ENCODE results near the gene COX4I2.
"Not testable (repeated sequence)": the region's sequence is repeated elsewhere in the genome, so short reads cannot be mapped to it uniquely, and the experiment has no call there.

The COX4I2 gene

DNA sequence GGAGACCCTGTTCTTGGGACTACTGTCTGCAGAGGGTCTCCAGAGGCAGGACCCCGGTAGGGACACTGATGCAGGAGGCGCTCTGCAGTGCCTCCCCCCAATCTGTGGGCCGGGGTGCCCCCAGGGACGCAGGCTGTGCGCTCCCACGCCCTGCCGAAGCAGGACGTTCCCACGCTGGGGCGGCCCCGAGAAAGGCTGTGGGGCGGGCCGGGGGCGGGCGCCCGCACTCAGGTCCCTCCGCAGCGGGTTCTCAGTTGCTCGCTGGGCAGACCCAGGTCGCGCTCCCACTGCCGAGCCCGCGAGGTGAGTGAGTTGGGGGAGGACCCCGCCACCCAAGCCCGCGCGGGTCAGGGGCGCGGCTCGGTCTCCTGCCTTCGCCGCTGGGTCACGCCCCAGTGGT lies at the start of gene COX4I2:
Gene COX4I2 (plus strand): TSS at position 253 of the 400 bp plus-strand sequence. CDS start 1,106 bp downstream, outside the sequence.
- no peak within 1 kb of the TSS for H3K27ac Mint-ChIP-seq
- H3K27me3 Mint-ChIP-seq, result peaks cover 34% of the 10 kb centered on the region
- no peaks in the 10 kb centered on the region for H3K36me3 Mint-ChIP-seq
- peaks cover under 1% of the 10 kb centered on the region for H3K4me1 Mint-ChIP-seq
- H3K9me3 Mint-ChIP-seq, result no peaks in the 10 kb centered on the region
- peak within 1 kb of the TSS; percentile 30 for H3K4me3 Mint-ChIP-seq
- peak; percentile 51 for ATAC-seq

- peaks cover 14% of the 10 kb centered on the region for H3K4me1 Mint-ChIP-seq
- no peak overlapping the region for H3K27ac Mint-ChIP-seq
- H3K36me3 Mint-ChIP-seq, result no peaks in the 10 kb centered on the region
- ATAC-seq, result no peak
- no peak overlapping the region for H3K4me3 Mint-ChIP-seq
- H3K9me3 Mint-ChIP-seq, result no peaks in the 10 kb centered on the region
- H3K27me3 Mint-ChIP-seq, result peaks cover 44% of the 10 kb centered on the region
Measured at GRCh38 chr20:31590717-31591225, 46.9 kb upstream of the COX4I2 start.

DNA sequence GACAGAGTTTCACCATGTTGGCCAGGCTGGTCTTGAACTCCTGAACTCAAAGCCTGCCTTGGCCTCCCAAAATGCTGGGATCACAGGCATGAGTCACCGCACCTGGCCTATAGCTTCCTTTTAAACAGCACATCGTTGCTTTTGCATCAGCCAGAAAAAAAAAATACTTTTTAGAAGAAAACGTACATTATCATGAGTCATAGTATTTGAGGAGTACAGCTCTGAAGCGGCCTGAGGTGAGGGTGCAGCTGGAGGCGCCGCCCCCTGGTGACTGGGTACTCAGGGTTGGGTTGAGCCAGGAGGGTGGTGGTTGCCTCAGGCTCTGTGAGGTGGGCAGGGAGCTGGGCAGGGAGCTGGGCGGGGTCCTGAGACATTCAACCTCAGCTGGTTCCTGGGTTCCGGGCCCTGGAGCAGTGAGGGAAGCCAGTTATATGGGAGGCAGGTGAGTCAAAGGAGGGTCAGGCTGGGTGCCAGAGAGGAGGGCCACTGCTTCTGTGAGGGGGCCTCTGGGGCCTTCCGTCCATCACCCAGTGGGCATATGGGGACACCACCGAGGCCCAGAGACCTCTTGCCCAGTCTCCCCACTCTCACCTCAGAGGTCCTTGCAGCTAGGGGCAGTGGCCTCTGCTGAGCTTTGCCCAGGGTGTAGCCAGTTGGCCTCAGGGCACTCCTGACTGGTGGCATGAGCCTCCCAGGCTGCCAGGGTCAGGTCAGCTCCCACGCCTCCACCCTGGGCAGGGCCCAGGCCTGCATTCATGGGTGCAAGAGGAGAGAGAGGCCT lies 44.3 kb upstream of the COX4I2 start:
- Mint-ChIP-seq H3K27ac (no peak overlapping the region), H3K4me1 (peaks cover 9% of the 10 kb centered on the region), H3K36me3 (no peaks in the 10 kb centered on the region), H3K27me3 (peaks cover 42% of the 10 kb centered on the region), H3K9me3 (no peaks in the 10 kb centered on the region), H3K4me3 (no peak overlapping the region)
- ATAC-seq, result no peak

- Mint-ChIP-seq H3K36me3 (no peaks in the 10 kb centered on the region), H3K27ac (no peak overlapping the region), H3K9me3 (no peaks in the 10 kb centered on the region), H3K27me3 (peaks cover 35% of the 10 kb centered on the region), H3K4me1 (peaks cover 6% of the 10 kb centered on the region), H3K4me3 (no peak overlapping the region)
- no peak for ATAC-seq
Measured at GRCh38 chr20:31594002-31594557, 43.6 kb upstream of the COX4I2 start.

GRCh38 chr20:31594558-31595379 lies 42.9 kb upstream of the COX4I2 start:
- Mint-ChIP-seq H3K9me3 (no peaks in the 10 kb centered on the region), H3K36me3 (no peaks in the 10 kb centered on the region), H3K27ac (no peak overlapping the region), H3K4me3 (no peak overlapping the region), H3K27me3 (peaks cover 34% of the 10 kb centered on the region), H3K4me1 (peaks cover 6% of the 10 kb centered on the region)
- no peak for ATAC-seq

- Mint-ChIP-seq H3K4me3 (no peak overlapping the region), H3K9me3 (no peaks in the 10 kb centered on the region)
Measured at GRCh38 chr20:31595380-31595653, 42.4 kb upstream of the COX4I2 start.

GRCh38 chr20:31595654-31596411 lies 41.9 kb upstream of the COX4I2 start:
- no peak for ATAC-seq
- Mint-ChIP-seq H3K27me3 (peaks cover 45% of the 10 kb centered on the region), H3K27ac (no peak overlapping the region), H3K4me3 (no peak overlapping the region), H3K9me3 (no peaks in the 10 kb centered on the region), H3K36me3 (no peaks in the 10 kb centered on the region), H3K4me1 (peaks cover 6% of the 10 kb centered on the region)

More at GRCh38 chr20:31595380-31595653, 42.4 kb upstream of the COX4I2 start:
- H3K36me3 Mint-ChIP-seq, result no peaks in the 10 kb centered on the region
- no peak overlapping the region for H3K27ac Mint-ChIP-seq
- peaks cover 40% of the 10 kb centered on the region for H3K27me3 Mint-ChIP-seq
- peaks cover 6% of the 10 kb centered on the region for H3K4me1 Mint-ChIP-seq
- ATAC-seq, result no peak

GRCh38 chr20:31596412-31596715 lies 41.3 kb upstream of the COX4I2 start:
- H3K27me3 Mint-ChIP-seq, result peaks cover 50% of the 10 kb centered on the region
- H3K4me1 Mint-ChIP-seq, ATAC-seq, H3K9me3 Mint-ChIP-seq, H3K27ac Mint-ChIP-seq, H3K36me3 Mint-ChIP-seq, H3K4me3 Mint-ChIP-seq: not testable (repeated sequence)

GRCh38 chr20:31596831-31597480 lies 40.8 kb upstream of the COX4I2 start:
- Mint-ChIP-seq H3K36me3 (no peaks in the 10 kb centered on the region), H3K9me3 (no peaks in the 10 kb centered on the region), H3K4me3 (no peak overlapping the region), H3K27ac (no peak overlapping the region), H3K4me1 (peaks cover 6% of the 10 kb centered on the region), H3K27me3 (peaks cover 54% of the 10 kb centered on the region)
- no peak for ATAC-seq

DNA sequence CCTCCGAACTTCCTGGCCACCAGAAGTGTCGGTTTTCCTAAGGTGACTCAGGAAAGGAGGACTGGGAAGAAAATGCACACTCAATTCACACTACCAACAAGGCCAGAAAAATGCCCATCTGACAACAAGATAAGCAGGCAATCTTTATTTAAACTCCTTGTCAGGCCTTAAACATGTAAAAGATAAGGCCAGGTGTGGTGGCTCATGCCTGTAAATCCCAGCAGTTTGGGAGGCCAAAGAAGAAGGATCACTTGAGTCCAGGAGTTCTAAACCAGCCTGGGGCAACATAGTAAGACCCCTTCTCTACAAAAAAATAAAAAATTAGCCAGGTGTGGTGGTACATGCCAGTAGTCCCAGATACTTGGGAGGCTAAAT lies 40.2 kb upstream of the COX4I2 start:
- Mint-ChIP-seq H3K9me3 (no peaks in the 10 kb centered on the region), H3K4me3 (no peak overlapping the region), H3K36me3 (no peaks in the 10 kb centered on the region), H3K4me1 (peaks cover 7% of the 10 kb centered on the region), H3K27ac (no peak overlapping the region), H3K27me3 (peaks cover 59% of the 10 kb centered on the region)
- ATAC-seq, result no peak

DNA sequence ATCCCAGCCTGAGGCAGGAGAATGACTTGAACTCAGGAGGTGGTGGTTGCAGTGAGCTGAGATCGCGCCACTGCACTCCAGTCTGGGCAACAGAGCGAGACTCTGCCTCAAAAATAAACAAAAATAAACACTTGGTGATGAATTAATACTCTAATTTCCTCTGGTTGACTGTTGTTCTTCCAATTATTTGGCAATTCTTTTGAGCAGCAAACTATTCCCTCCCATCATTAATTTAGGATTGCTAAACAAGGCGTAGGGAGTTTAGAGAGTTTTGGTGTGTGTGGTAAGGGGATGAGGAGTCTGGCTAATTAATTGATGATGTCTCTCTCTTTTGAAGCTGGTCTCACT lies 35.3 kb upstream of the COX4I2 start:
- peaks cover 35% of the 10 kb centered on the region for H3K4me1 Mint-ChIP-seq
- no peak overlapping the region for H3K4me3 Mint-ChIP-seq
- peaks cover 57% of the 10 kb centered on the region for H3K27me3 Mint-ChIP-seq
- no peaks in the 10 kb centered on the region for H3K9me3 Mint-ChIP-seq
- no peaks in the 10 kb centered on the region for H3K36me3 Mint-ChIP-seq
- ATAC-seq, result no peak
- peak overlapping the region; percentile 52 for H3K27ac Mint-ChIP-seq

DNA sequence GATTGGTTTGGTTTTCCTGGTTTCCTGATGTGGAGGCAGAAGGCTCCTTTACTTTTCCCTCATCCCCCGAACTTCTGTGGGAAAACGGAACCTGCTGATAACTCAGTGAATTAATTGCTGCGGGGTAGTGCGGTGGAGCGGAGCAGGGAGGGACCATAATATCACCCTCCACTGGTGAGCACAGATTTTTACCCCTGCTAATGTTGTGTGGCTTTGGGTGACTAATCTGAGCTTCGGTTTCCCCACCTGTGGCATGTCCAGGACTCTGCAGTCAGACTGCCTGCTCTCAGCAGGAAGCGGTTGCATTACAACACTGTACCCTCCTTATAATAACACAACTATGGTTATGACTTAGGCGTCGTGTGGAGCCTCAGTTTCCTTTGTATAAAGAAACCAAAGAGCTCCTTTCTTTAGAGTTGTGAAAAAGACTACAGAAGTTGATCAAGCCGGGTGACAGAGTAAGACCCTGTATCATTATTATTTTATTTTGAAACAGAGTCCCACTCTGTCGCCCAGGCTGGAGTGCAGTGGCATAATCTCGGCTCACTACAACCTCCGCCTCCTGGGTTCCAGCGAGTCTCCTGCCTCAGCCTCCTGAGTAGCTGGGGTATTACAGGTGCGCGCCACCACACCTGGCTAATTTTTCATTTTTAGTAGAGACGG lies 34.8 kb upstream of the COX4I2 start:
- H3K9me3 Mint-ChIP-seq, result no peaks in the 10 kb centered on the region
- H3K4me3 Mint-ChIP-seq, result peak overlapping the region; percentile 30
- ATAC-seq, result peak; percentile 74
- H3K27ac Mint-ChIP-seq, result peak overlapping the region; percentile 52
- peaks cover 35% of the 10 kb centered on the region for H3K4me1 Mint-ChIP-seq
- no peaks in the 10 kb centered on the region for H3K36me3 Mint-ChIP-seq
- peaks cover 62% of the 10 kb centered on the region for H3K27me3 Mint-ChIP-seq

DNA sequence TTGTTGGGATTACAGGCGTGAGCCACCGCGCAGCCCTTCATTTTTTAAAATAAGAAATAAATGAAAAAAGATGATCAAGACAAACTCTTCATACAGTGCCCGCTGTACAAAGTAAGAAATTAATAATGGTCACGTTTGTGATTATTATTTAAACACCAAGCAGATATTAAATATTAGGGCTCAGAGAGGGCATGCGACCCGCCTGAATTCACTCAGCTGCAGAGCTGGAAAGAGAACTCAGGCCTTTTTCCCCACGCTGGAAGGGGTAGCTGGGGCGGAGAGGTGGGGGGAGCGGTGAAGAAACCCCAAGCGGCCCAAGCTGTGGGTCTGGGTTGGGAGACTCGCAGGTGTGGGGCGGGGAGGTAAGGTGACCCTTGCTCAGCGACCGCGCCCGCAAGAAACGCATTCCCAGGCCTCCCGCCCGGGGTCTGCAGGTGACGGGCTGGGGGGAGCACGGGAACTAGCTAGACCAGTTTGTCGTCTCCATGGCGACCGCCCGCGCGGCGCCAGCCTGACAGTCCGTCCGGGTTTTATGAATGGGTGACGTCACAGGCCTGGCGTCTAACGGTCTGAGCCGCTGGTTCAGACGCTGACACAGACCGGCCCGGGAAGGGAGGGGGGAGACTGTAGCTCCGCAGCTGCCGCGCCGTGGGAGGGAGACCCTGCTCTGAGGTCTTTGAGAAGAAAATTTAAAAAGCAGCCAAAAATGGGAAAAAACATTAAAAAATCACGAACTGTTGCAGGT lies 33.7 kb upstream of the COX4I2 start:
- peaks cover 35% of the 10 kb centered on the region for H3K4me1 Mint-ChIP-seq
- ATAC-seq, result peak; percentile 81
- H3K27me3 Mint-ChIP-seq, result peaks cover 67% of the 10 kb centered on the region

GRCh38 chr20:31604567-31605030 lies 33.1 kb upstream of the COX4I2 start:
- ATAC-seq, result peak; percentile 3
- H3K36me3 Mint-ChIP-seq, result no peaks in the 10 kb centered on the region

More for the DNA sequence above, 33.7 kb upstream of the COX4I2 start:
- H3K4me3 Mint-ChIP-seq, result peak overlapping the region; percentile 96
- H3K9me3 Mint-ChIP-seq, result no peaks in the 10 kb centered on the region
- no peaks in the 10 kb centered on the region for H3K36me3 Mint-ChIP-seq
- no peak overlapping the region for H3K27ac Mint-ChIP-seq

More at GRCh38 chr20:31604567-31605030, 33.1 kb upstream of the COX4I2 start:
- Mint-ChIP-seq H3K4me1 (peaks cover 35% of the 10 kb centered on the region), H3K27me3 (peaks cover 67% of the 10 kb centered on the region), H3K9me3 (no peaks in the 10 kb centered on the region), H3K27ac (no peak overlapping the region), H3K4me3 (peak overlapping the region; percentile 96)
